LNCAP (cell line): Measurements from ENCODE around the gene NPPA.

Source experiments
- TF ChIP-seq, protein P1 (sequence below): fragments of 450-650 bp; IDR thresholded peaks from 2 replicates; pipeline ENCODE4 v1.5.1; 2017; ENCODE audit warnings: mild to moderate bottlenecking

The NPPA gene

GRCh38 chr1:11826946-11827345, 20.6 kb downstream of the NPPA start:
- TF ChIP-seq, protein P1, sequence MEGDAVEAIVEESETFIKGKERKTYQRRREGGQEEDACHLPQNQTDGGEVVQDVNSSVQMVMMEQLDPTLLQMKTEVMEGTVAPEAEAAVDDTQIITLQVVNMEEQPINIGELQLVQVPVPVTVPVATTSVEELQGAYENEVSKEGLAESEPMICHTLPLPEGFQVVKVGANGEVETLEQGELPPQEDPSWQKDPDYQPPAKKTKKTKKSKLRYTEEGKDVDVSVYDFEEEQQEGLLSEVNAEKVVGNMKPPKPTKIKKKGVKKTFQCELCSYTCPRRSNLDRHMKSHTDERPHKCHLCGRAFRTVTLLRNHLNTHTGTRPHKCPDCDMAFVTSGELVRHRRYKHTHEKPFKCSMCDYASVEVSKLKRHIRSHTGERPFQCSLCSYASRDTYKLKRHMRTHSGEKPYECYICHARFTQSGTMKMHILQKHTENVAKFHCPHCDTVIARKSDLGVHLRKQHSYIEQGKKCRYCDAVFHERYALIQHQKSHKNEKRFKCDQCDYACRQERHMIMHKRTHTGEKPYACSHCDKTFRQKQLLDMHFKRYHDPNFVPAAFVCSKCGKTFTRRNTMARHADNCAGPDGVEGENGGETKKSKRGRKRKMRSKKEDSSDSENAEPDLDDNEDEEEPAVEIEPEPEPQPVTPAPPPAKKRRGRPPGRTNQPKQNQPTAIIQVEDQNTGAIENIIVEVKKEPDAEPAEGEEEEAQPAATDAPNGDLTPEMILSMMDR = no peak

DNA sequence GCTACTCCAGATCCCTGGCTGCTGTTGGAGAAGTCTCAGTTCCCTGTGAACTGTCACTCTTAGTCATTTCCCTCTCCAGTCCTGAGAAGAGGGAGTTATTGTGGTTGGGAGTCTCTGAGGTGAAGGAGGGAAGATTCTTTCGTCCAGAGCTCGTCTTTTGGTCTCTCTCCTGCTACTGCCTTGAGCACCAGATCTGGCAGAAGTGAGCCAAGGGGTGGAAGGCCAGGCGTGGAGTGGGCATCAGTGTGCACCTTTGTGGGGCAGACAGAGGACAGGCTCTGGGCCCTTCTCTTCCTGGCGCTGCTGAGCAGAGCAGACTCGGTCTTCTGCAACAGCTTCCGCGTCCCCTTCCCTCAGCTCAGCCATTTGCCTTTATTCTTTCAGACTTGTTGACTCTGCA, 22.5 kb downstream of the NPPA start:
- TF ChIP-seq, protein P1 = no peak

DNA sequence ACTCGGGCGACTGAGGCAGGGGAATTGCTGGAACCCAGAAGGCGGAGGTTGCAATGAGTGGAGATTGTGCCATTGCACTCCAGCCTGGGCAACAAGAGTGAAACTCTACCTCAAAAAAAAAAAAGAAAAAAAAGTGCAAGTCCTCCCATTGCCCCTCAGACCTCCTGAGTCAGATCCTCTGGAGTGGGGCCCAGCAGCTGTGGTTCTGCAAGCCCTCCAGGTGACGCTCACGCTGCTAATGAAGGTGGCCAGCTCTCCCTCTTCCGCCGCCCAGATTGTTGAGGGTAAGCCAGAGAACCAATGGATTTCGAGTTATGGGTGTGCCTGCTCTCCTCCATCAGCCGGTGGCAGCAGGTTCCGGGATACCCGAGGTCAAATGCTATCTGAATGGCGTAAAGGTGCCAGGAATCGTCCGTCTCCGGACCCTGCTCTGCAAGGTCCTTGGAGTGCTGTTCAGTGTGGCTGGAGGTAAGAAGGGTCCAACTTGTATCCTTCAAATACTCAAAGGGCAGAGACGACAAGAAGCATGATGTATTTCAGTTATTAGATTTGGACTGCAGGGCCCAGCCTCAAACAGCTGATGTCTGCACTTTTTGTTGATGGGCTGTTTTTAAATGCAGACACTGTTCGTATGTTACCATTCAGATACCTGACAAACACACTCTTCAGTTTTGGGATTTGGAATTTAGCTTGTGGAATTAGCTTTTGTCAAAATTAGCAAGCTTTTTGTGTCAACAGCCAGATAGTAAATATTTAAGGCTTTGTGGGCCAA, 24.0 kb downstream of the NPPA start:
- TF ChIP-seq, protein P1 = no peak

GRCh38 chr1:11822091-11822490, 25.5 kb downstream of the NPPA start:
- TF ChIP-seq, protein P1 = no peak

DNA sequence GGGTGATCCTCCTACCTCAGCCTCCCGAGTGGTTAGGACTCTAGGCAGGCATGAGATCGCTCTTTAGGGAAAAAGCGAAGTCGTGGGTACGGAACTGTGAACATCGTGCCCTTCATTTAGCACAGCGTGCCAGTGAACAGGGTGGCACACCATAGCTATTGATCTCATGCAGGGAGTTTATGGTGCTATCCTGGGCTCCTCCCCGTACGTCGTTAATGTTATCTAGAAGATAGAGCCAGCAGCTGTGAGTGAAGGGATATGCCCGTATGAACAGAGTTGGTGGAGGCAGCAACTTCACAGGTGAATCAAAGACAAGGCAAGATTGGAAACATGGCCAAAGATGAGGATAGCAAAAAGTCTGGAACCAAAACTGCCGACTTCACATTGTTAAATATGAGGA, 30.4 kb downstream of the NPPA start:
- TF ChIP-seq, protein P1 = no peak

- TF ChIP-seq, protein P1 = no peak
Measured at GRCh38 chr1:11813021-11813420, 34.6 kb downstream of the NPPA start.

- TF ChIP-seq, protein P1 = no peak
Measured at GRCh38 chr1:11807133-11807532, 40.5 kb downstream of the NPPA start.
